IPS-NIHi11 (cell line): Measurements from ENCODE around the gene CTNNA3.

Experiments used
- DNase-seq: peaks from one replicate; pipeline ENCODE4 v3.0.0; 2012; ENCODE audit warnings: mixed read lengths, low spot score

CTNNA3 gene

DNA sequence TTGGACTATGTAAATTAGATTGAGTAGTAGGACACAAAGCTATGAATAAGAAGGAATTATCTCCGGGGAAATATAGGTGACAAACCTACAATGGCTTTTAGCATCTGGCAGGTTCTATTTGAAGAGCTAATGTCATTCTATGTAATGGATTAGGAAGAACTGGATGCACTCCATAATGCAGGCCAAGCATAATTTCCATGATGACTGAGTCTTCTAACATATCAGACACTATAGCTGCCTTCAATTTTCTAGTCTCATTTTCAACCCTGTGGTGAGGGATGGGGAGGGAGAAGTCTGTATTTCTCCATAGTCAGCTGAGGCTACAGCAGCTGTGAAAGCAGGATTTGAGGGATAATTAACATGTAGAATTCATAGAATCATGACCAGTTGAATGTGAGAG is 1160.6 kb downstream of the CTNNA3 start:
- no peak for DNase-seq

DNA sequence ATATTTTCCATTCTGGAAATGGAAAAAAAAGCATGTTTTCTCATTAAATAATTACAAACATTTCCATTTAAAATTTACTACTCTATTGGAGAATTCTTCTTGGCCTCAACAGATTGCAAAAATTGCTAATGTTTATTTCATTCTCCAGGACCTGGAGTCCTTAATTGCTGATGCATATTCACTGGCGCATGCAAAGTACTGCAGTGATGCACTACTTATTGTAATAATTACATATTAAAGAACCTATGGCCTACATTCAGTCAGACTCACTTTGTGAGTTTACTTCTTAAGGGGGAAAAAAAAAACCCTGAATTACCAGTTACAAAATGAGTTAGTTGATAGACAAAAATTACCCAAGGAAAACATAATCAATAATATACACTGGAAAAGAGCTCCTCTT is 1161.1 kb downstream of the CTNNA3 start:
- no peak for DNase-seq

DNA sequence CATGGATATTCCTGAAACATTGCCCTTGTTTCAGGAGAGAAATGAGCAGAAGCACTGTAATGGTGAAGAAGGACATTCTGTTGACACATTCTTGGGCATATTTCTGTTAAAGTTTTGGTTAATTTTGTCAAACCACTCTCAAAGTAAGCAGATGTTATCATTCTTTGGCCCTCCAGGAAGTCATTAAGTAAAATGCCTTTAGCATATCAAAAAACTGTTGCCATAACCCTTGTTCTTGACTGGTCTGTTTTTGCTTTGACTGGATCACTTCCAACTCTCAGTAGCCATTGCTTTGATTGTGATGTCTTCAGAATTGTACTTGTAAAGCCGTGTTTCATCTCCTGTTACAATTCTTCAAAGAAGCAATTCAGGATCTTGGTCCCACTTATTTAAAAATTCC is 1174.5 kb downstream of the CTNNA3 start:
- no peak for DNase-seq

DNA sequence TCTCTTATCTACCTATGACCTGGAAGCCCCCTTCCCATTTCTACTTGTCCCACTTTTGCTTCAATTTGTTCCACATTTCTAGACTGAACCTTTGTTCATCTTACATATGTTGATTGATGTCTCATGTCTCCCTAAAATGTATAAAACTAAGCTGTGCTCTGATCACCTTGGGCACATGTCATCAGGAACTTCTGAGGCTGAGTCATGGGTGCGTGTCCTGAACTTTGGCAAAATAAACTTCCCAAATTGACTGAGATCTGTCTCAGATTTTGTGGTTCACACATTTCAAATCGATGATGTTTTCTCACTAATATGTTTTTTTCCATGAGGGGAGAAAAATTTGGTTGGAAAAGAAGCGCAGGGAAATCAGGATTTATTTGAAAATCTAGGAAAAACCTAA is 1176.4 kb downstream of the CTNNA3 start:
- no peak for DNase-seq

DNA sequence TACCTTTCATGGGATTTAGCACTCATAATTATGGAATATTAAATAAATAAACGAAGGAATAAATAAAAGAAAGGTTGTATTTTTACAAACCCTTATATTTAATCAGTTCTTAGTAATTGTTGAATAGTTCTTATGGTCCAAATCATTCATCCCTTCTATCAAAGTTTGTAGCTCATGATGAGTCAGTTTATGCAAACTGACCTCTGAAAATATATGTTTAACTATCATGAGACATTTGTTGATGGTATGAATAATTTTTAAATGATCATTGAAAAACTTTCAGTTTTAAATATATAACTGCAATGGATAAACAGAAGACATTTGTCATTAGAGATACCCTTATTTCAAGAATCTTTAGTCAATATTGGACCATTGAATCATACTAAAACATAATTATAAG is 1181.3 kb downstream of the CTNNA3 start:
- no peak for DNase-seq

DNA sequence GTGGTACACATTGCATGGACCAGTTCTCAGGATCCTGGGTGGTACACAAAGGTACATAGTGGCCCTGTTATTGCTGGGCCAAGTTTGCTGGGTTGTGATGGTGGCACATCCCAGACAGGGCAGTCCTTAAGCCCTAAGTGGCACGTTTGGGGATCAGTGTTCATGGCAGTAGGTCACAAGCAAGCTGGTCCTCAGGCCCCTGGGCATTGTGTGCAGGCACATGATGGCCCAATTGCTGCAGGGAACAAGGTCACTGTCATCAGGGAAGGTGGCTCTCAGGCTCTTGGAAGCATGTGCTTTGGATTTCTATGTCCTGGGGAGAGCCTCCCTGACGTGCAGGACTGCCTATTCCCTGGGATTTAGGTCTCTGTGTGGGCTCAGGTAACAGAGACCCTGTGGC is 1182.5 kb downstream of the CTNNA3 start:
- no peak for DNase-seq

DNA sequence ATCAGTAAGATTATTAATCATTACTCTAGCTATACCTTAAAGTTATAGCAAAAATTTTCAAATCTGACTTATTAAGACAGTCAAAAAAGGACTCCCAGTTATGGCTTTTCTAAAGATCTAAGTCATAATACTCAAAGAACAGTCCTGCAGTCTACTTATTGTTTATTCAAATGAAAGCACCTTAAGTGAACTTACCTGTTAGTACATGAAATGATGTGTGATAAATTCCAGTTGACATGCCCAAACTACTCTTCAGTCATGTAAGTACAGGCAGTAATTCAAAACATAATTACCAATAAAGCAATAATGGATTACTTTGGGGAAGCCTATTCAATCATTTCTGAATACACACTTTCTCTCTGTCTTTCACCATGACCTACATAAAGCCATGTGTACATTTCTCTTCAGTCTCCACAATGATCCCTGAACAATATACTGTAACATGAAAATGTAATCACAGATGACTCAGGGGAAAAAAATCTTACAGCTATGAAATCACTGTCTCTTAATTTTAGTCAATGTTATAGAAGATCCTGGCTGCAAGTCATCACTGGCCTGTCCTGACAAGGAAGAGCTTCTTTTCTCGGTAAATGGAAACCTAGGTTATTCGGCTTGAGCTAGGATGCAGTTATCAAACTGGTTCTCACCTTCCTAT is 1190.9 kb downstream of the CTNNA3 start:
- no peak for DNase-seq

DNA sequence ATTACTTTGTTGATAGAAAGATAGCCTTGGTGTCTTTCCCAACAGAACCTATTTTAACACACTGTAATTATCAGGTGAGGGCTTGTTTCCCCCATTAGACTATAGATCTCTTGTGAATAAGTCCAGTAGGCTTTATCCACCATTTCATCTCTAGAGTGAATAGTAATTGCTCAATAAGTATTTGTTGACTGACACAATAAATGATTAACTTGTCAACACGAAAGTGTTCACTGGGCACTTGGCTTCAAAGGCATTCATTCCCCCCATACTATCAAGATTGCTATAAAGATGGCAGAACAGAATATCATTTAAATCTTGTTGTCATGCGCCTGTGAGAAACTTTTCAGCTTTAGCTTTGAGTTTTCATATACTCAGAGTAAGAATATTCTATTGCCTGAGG is 1194.6 kb downstream of the CTNNA3 start:
- DNase-seq = no peak

DNA sequence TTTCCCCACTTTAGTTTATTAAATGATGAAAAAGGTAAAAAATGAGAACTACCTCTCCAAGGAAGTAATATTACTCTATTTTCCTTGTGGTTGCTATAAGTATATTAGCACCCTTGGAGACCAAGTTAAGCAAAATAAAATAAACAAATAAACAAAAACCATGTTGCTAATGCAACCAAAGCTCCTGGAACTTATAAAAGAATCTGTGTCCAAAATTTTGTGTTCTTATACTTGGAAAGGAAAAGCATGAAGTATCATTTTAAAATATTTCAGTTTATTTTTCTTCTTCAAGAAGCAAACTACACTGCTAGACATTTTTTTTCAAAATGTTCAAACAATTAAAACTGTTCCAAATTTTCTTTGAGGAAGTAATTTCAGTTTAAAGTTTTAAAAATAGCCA is 1212.0 kb downstream of the CTNNA3 start:
- DNase-seq = no peak

DNA sequence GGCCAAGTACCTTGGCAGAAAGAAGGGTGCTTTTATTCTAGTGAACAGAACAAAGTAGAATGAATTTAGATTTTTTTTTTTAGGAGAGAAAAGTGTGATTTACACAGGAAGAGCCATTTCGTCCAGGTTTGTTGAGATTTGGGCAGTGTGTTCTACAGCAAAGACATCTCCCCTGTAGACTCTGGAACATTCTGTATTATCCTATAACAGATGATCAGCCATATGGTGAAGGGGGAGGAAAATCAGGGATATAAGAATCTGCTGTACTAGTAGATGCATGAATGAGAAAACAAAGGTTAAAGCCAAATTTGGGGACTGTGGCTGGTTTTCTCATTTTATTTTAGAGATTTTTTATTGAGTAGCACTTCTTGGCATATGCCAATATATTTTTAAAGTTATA is 1223.8 kb downstream of the CTNNA3 start:
- no peak for DNase-seq

DNA sequence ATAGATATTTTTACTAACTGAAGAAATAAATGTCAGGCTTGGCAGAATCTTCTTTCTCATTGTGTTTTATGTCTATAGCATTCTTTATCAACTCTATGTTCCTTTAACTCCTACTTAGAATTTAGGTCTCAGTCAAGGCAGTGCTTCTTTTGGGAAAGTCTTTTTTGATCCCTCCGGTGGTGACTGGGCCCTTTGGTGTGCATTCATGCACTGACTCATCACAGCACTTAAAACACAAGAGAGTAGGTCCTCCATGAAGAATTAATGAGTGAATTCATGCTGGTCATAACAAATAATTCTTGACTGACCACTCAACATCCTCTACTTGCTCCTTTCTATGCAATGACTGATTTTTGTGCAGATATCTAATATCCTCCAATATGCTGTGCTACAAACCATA is 1229.0 kb downstream of the CTNNA3 start:
- DNase-seq = no peak

DNA sequence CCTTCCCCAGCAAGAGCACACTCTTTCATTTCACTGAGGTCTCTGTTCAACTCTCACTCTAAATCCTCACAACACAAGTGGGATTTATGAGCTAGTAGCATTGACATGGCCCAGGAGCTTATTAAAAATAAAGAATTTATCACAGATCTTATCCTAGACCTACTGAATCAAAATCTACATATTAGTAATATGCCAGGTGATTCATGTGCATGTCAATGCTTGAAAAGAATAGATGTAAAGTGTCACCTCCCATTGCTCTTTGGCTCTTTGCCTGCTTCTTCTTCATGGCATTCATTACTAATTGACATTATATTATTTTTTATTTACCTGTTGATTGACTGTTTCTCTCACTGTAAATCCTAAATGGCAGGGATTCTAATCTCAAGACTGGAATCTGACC is 1229.4 kb downstream of the CTNNA3 start:
- DNase-seq = no peak

DNA sequence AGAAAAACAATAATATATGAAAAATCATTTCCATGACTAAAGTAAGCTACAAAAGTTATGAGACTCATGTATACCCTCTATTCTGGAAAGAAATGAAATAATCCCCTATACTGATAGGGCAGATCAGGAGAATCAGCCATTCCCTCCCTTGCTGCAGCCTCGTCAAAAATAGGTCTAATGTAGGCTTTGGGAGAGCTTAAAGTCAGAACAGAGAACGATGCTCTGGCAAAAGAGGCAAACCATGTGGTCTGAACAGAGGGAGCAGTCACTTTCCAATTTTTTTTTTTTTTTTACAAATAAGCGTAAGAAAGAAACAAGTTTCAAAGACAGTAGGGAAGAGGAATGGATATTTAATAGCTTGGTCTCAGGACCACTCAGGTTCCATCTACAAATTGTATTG is 1232.4 kb downstream of the CTNNA3 start:
- DNase-seq = no peak

DNA sequence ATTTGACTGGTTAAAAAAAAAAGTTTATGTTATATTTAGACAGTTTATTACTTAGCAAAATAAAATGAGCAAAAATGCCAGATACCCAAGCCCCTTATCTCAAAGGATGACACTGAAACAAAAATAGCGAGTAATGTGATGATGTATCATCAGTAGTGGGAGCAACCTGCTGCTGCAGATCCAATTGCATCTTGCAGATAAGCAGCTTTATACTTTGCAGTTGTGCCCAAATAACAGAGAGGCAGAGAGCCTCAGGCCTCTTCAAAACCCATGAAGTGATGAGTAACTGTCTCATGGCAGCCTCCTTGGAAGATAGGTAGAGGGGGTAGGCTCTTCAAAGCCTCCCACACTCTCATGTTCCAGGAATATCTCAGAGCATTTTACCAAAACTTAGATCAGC is 1238.4 kb downstream of the CTNNA3 start:
- no peak for DNase-seq

DNA sequence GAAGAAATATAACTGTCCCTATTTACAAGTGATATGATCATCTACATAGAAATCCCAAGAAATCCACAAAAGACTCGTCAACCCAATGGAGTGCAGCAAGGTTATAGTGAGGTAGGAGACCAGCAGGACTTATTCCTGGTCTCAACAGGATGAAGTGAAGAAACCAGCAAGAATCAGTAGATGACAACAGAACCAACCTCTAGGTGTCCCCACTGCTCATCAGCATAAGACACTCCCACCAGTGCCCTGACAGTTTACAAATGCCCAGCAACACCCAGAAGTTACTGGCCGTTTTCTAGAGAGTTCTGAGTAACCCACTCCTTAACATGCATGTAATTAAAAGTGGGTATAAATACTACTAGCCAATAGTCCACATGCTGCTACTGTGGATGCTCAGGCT is 1240.7 kb downstream of the CTNNA3 start:
- no peak for DNase-seq

DNA sequence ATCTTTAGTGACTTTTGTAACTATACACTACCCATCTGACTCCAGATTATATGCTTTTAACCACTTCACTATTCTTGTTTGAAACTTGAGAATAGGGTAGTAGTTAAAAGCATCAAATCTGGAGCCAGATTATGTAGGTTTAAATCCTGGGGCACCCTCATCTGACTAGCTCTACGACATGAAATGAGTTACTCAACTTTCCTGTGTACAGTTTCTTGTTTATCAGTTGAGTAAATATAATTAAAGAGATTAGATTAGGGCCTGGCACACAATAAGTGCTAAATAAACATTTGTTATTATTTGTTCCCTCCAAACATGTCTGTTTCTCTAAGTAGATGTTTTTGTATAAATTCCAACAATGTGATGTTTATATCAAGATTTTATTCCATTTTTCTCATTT is 1255.4 kb downstream of the CTNNA3 start:
- DNase-seq = no peak

DNA sequence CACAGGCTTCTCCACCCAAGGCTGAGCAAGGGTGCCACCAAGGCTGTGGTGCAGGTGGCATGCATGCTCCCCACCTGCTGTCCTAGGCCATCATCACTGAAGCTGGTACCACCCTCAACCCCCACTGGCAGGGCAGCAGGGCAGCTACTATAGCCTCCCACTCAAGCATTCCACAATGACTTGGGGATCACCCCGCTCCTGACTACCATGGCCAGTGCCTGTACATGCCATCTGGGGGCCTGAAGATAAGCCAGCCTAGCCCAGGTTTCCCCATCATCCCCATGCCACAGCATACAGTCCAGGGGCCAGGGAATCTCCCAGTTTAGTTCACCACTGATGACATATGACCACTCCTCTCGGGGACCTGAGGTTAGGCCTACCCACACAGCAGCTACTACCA is 1281.1 kb downstream of the CTNNA3 start:
- no peak for DNase-seq

DNA sequence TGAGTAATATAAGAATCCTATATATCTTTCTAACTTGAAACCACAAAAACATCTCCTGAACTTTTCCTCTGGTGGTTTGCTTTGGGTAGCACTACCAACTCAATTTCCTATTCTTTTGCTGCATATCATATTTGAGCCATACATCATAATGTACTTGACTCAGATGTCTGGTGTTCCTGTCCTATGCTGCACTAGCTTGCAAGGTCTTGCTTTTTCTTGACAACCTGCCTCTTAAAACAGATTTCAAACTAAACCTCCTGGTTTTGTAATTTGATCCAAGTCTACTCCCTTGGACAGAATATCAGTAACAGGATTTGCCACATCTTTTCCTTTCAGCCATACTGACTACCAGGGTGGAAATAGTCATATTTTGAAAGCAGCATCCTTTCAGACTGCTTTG is 1290.4 kb downstream of the CTNNA3 start:
- DNase-seq = no peak

DNA sequence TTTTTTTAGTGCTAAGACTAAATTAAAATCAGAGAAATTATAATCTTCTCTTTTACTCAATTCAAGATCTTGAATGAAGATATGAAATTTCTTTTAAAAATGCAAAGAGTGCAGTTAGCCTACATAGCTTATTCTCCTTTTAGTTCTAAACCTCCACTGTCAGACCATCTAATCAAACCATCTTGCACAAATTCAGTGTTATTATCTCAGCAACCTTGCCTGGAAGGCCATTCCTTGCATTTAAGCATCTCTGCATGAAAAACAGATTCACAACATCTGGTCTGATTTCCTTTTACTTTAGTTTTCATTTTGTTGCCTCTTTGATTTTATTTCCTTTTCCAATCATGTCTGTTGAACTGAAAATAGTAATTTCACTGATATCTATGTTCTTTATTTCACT is 1297.3 kb downstream of the CTNNA3 start:
- DNase-seq = no peak

DNA sequence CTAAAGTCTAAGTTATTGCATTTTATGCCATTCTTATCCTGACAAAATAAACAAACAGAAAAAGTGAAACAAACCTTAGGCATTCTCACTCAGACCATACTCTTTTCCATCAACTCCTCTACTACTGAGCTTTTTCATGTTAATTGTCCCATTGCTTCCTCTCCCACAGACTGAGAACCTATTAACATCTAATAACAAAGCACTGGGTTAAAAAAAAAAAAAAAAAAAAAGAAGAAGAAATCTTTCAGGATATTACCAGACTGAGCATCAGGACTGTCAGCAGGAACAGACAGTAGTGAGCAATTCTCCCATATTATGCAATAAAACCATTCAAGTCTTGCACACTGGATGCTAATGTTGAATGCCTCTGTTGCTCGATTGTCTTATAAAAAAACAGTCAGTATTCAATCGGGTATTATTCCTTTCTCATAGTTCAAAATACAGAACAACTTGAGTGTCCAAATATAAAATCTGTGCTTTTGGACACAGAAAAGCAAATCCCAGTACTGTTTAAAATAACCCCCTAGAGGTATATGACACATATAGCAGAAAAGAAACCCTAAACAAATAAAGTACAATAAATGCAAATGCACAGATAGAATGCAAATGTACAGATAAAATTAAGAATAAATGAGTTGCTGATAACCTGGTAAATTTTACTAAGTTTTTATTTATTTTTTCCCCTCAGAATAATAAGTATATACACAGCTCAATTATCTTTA is 1301.5 kb downstream of the CTNNA3 start:
- DNase-seq = no peak

DNA sequence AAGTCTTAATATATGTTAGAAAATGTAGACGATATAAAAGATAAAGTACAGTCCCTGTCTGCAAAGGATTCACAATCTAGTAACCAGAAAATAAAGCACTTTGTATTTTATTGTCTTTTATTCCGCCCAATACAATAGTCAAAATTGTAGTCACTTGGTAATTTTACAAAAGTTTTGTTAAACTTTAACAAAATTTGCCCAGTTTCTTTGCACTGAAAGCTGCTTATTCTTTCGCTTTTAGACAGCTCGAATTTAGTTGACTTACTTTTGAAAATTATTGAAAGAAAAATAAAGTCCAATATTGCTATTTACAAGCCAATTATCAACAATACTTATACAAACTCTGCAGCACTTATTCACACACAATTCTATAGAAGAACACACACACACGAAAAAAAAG is 1305.1 kb downstream of the CTNNA3 start:
- no peak for DNase-seq

DNA sequence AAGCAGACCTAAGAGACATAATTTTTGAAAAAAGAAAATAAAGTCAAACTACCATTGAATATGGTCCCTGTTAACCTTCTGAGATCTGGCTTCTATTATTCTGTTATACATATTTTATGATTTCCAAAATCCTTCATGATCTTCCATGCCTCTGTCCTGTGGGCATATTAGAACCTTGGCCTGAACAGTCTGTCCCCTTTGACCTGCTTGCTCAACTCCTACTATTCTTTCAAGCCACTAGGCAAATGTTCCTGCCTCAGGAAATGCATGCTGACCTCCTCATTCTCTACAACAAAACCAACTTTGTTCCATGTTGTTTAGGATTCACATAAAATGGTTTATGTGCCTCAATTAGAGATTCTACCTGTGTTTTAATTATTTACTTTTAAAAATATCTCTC is 1315.0 kb downstream of the CTNNA3 start:
- no peak for DNase-seq

DNA sequence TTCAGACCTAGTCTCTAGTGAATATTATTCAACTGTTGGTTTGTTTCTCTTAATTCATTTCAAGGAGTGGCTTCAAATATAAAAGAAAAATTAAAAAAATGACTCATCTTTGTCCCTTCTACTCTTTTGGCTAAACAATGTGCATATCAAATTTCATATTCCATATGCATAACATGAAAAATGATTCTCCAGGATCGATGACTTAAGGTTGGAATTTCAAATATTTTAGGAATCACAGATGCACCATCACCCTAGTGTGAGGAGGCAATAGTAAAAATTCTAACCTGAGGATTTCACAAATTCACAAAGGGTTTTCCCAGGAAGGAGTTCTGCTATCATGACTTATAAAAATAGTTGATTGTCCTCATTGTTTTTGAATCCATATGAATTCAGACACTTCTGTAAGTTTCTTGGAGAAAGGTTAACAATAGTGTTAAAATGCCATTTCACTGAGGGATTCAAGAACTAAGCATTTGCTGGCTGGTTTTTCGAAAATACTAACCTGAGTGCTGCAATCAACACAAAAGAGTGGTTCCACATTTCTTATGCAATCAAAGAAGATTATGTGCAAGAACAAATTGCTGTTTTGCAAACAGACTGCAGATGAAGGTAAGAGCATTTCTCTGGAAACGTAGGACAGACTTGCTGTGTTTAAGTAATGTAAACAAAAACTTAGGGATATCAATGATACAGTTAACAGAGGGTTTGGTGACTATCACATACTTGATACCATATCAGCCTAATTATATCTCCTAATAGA is 1317.7 kb downstream of the CTNNA3 start:
- no peak for DNase-seq
